Liver (tissue), 9 donors: Measurements from ENCODE around the gene NT5DC1. TPM values are rescaled to one million over a fixed set of nuclear protein-coding genes. Genes with fewer than 3 reads are reported as not detected.
A peak's percentile ranks its signal among the peaks of the same experiment; 100 is the strongest.

Source experiments
- DNase-seq: peaks from one replicate; pipeline ENCODE4 v3.0.0-alpha.2; 2017; ENCODE audit warnings: low spot score
- H3K27ac ChIP-seq, 2 donors: one replicate each; pipeline ENCODE4 v1.7.0; 2013; ENCODE audit warnings: inconsistent platforms in 2 of 2, low read length in 2 of 2, control low read depth in 1 of 2, low read depth in 1 of 2, mild to moderate bottlenecking in 1 of 2
- H3K27me3 ChIP-seq, 4 donors: one replicate each; pipeline versions ENCODE4 v1.6.1 to v1.7.0; 2013; ENCODE audit warnings: low read length in 3 of 4, inconsistent platforms in 1 of 4, mild to moderate bottlenecking in 1 of 4, moderate library complexity in 1 of 4; ENCODE audit not compliant: control insufficient read depth in 4 of 4, insufficient read depth in 4 of 4
- H3K36me3 ChIP-seq, 4 donors: one replicate each; pipeline versions ENCODE4 v1.6.1 to v1.7.0; 2013; ENCODE audit warnings: low read length in 3 of 4, mild to moderate bottlenecking in 3 of 4, low read depth in 1 of 4, moderate library complexity in 1 of 4; ENCODE audit not compliant: control insufficient read depth in 4 of 4, insufficient read depth in 3 of 4
- H3K4me1 ChIP-seq, 4 donors: one replicate each; pipeline versions ENCODE4 v1.6.1 to v1.7.0; 2013; ENCODE audit warnings: low read length in 3 of 4, mild to moderate bottlenecking in 3 of 4, moderate library complexity in 1 of 4; ENCODE audit not compliant: control insufficient read depth in 4 of 4, insufficient read depth in 4 of 4
- H3K4me3 ChIP-seq, 3 donors: one replicate each; pipeline versions ENCODE4 v1.6.1 to v1.7.0; 2013; ENCODE audit warnings: low read length in 3 of 3, control low read depth in 1 of 3, low read depth in 1 of 3, mild to moderate bottlenecking in 1 of 3
- H3K9ac ChIP-seq, 2 donors: one replicate each; pipeline ENCODE4 v1.7.0; 2013; ENCODE audit warnings: low read length in 2 of 2, mild to moderate bottlenecking in 2 of 2, moderate library complexity in 2 of 2, control low read depth in 1 of 2, low read depth in 1 of 2
- H3K9me3 ChIP-seq, 4 donors: one replicate each; pipeline versions ENCODE4 v1.6.1 to v1.7.0; 2013; ENCODE audit warnings: low read length in 3 of 4; ENCODE audit not compliant: control insufficient read depth in 4 of 4
- ATF3 ChIP-seq: IDR thresholded peaks from 2 replicates; pipeline ENCODE4 v1.6.1; 2016; ENCODE audit warnings: antibody characterized with exemption
- CTCF ChIP-seq: fragments of 150-350 bp; IDR thresholded peaks from 2 replicates; pipeline ENCODE4 v1.5.1; 2017; ENCODE audit warnings: improper control_type of control experiment, low read depth, low read length; ENCODE audit not compliant: missing input control
- GABPA ChIP-seq, 2 donors: IDR thresholded peaks in 1 of 2; conservative IDR thresholded peaks in 1 of 2; 2 replicates each; pipeline ENCODE4 v1.6.1; 2016; ENCODE audit warnings: antibody characterized with exemption in 2 of 2, mild to moderate bottlenecking in 1 of 2, moderate library complexity in 1 of 2
- HNF4A ChIP-seq, 2 donors: conservative IDR thresholded peaks; 2 replicates each; pipeline ENCODE4 v1.6.1; 2016; ENCODE audit warnings: antibody characterized with exemption in 2 of 2, mild to moderate bottlenecking in 2 of 2
- MAX ChIP-seq: IDR thresholded peaks from 2 replicates; pipeline ENCODE4 v1.6.1; 2016; ENCODE audit warnings: antibody characterized with exemption
- RAD21 ChIP-seq, 2 donors: IDR thresholded peaks; 2 replicates each; pipeline ENCODE4 v1.6.1; 2016; ENCODE audit warnings: antibody characterized with exemption in 2 of 2, mild to moderate bottlenecking in 2 of 2
- RXRA ChIP-seq, 2 donors: IDR thresholded peaks; 2 replicates each; pipeline ENCODE4 v1.6.1; 2017 to 2018; ENCODE audit warnings: antibody characterized with exemption in 2 of 2, mild to moderate bottlenecking in 1 of 2
- SP1 ChIP-seq: IDR thresholded peaks from 2 replicates; pipeline ENCODE4 v1.6.1; 2018; ENCODE audit warnings: antibody characterized with exemption, mild to moderate bottlenecking
- WGBS: extraction: QIAGEN DNeasy Blood & Tissue Kit; methylation state at CpG from one replicate; pipeline ENCODE4 v1.1.7; 2013; 5-methylcytosine and 5-hydroxymethylcytosine counted together
- polyA plus RNA-seq, 2 donors: library from polyadenylated mRNA; stranded (reverse) in 1 of 2; unstranded in 1 of 2; fragments of 200-250 nt in 1 of 2; fragments of >200 nt in 1 of 2; fragmentation: Nextera tagmentation in 1 of 2; extraction: Ambion mirVana in 1 of 2; gene quantifications; one replicate each; pipeline versions ENCODE4 v1.2.1 to v1.2.3, GENCODE V29; 2013 to 2015
- total RNA-seq, 2 donors: library from RNA; depleted of rRNA; stranded (reverse); fragments of >200 nt; gene quantifications; one replicate each; pipeline ENCODE4 v1.2.3, GENCODE V29; 2014
- donor health status: healthy.
- donor health status: healthy.
- donor health status: healthy.
- donor health status: healthy.
- donor health status: healthy.

NT5DC1 gene
- total and polyA plus RNA-seq, 4 donors, result 10.4 to 31.4 (median 23.3) TPM

GRCh38 chr6:116214681-116215080, 114.0 kb downstream of the NT5DC1 start:
- DNase-seq, result no peak
- Histone ChIP-seq H3K9ac (no peak overlapping the region), H3K27me3 (no peaks in the 10 kb centered on the region), H3K9me3 (no peaks in the 10 kb centered on the region), H3K36me3 (peaks cover 0 to 2% (median 0%) of the 10 kb centered on the region in 4 donors), H3K4me3 (no peak overlapping the region), H3K27ac (no peak overlapping the region), H3K4me1 (peaks cover 0 to 2% (median 0%) of the 10 kb centered on the region in 4 donors)
- WGBS, result 90% methylated on average over 1 of the region's 1 CpG
- no peak for TF ChIP-seq GABPA (IDR thresholded peaks at IDR 0.05 in 1 of 2, conservative IDR thresholded peaks at IDR 0.05 in 1 of 2)
- TF ChIP-seq CTCF, result no peak
- no peak for TF ChIP-seq RXRA (IDR thresholded peaks at IDR 0.05)
- no peak for TF ChIP-seq SP1
- TF ChIP-seq RAD21 (IDR thresholded peaks at IDR 0.05), result no peak

DNA sequence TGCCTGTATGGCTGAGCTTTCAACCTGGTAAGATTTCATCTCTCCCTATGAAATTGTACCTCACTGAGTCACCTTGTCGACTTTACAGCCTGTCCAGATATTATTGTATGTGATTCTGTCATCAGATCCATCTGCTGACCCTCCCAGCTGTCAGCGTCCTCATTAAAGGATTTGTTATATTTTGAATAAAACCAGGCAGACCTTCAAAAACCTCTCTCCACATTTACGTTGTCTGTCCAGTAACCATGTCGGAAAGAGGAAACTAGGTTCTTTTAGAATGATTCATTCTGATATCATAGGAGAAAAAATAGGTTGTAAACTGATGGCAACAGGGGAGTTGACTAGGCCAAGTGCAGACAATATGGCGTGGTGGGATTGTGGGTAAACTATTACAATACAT, 114.8 kb downstream of the NT5DC1 start:
- Histone ChIP-seq H3K9me3 (no peaks in the 10 kb centered on the region), H3K9ac (no peak overlapping the region), H3K36me3 (peaks cover 0 to 2% (median 0%) of the 10 kb centered on the region in 4 donors), H3K4me3 (no peak overlapping the region), H3K27ac (no peak overlapping the region), H3K27me3 (no peaks in the 10 kb centered on the region), H3K4me1 (peaks cover 0 to 2% (median 0%) of the 10 kb centered on the region in 4 donors)
- no peak for TF ChIP-seq HNF4A (conservative IDR thresholded peaks at IDR 0.05)
- 93% methylated on average over 5 of the region's 5 CpGs for WGBS
- no peak for DNase-seq

DNA sequence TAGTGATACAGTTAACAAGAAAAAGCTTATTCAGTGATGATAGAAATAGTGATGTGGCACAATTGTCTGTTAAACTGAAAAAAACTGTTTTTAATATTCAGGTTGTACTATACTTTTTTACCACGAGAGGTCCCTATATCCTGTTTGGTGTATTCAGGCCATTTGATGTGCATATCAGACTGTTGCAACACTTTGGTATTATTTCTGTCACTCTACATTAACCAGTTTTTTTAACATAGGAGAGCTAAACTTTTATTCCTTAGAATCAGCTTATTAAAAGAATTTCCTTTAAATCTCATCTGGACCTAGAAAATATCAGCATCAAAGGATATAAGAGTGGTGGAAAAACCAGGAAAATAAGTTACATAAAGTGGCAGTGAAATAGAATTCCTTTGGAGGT, 116.4 kb downstream of the NT5DC1 start:
- H3K9ac ChIP-seq, result no peak overlapping the region
- no peak for DNase-seq
- H3K36me3 ChIP-seq, result peaks cover 0 to 2% (median under 1%) of the 10 kb centered on the region in 4 donors
- H3K27ac ChIP-seq, result no peak overlapping the region
- no peaks in the 10 kb centered on the region for H3K9me3 ChIP-seq
- no peaks in the 10 kb centered on the region for H3K27me3 ChIP-seq
- H3K4me3 ChIP-seq, result no peak overlapping the region
- H3K4me1 ChIP-seq, result no peaks in the 10 kb centered on the region
- 0% methylated on average over 1 of the region's 1 CpG for WGBS
- TF ChIP-seq MAX, result no peak
- TF ChIP-seq ATF3, result no peak
- peak; percentile 78 to 84 for TF ChIP-seq RAD21 (IDR thresholded peaks at IDR 0.05)
- TF ChIP-seq CTCF, result peak; percentile 56
